GM19035 (cell line): Measurements from ENCODE around the gene ZNF792.
"Not testable (repeated sequence)": the region's sequence is repeated elsewhere in the genome, so short reads cannot be mapped to it uniquely, and the experiment has no call there.

Source experiments
- ATAC-seq: cut with Tn5 transposase; IDR thresholded peaks from one replicate; pipeline ENCODE4 v1.9.1; 2021; ENCODE audit not compliant: unreplicated experiment

The ZNF792 gene

GRCh38 chr19:34963573-34964406, at the start of gene ZNF792:
TSS of gene ZNF792 (minus strand) at chr19:34964229. CDS start at chr19:34963662, 567 bp downstream.
- ATAC-seq, result peak; percentile 77

- no peak for ATAC-seq
Observed at GRCh38 chr19:35013041-35013819, 49.2 kb upstream of the ZNF792 start.

GRCh38 chr19:35011737-35012682, 48.0 kb upstream of the ZNF792 start:
- ATAC-seq, result no peak

- no peak for ATAC-seq
Observed at GRCh38 chr19:35011091-35011689, 47.2 kb upstream of the ZNF792 start.

- no peak for ATAC-seq
Observed at GRCh38 chr19:35009424-35010415, 45.7 kb upstream of the ZNF792 start.

GRCh38 chr19:35008891-35009341, 44.9 kb upstream of the ZNF792 start:
- no peak for ATAC-seq

- not testable (repeated sequence) for ATAC-seq
Observed at GRCh38 chr19:35007427-35007826, 43.4 kb upstream of the ZNF792 start.

GRCh38 chr19:35006999-35007365, 43.0 kb upstream of the ZNF792 start:
- ATAC-seq, result no peak

- ATAC-seq, result no peak
Observed at GRCh38 chr19:35006342-35006998, 42.4 kb upstream of the ZNF792 start.

GRCh38 chr19:35006007-35006341, 41.9 kb upstream of the ZNF792 start:
- not testable (repeated sequence) for ATAC-seq

- ATAC-seq, result no peak
Observed at GRCh38 chr19:35005256-35005977, 41.4 kb upstream of the ZNF792 start.

- ATAC-seq, result no peak
Observed at GRCh38 chr19:35004517-35005255, 40.7 kb upstream of the ZNF792 start.

GRCh38 chr19:35002037-35002535, 38.1 kb upstream of the ZNF792 start:
- no peak for ATAC-seq

GRCh38 chr19:35000647-35001501, 36.8 kb upstream of the ZNF792 start:
- peak; percentile 31 for ATAC-seq

- no peak for ATAC-seq
Observed at GRCh38 chr19:35000338-35000646, 36.3 kb upstream of the ZNF792 start.

- ATAC-seq, result peak; percentile 48
Observed at GRCh38 chr19:34999498-35000337, 35.7 kb upstream of the ZNF792 start, which contains the start of gene GRAMD1A. TSS of gene GRAMD1A (plus strand) at chr19:35000323. CDS start at chr19:35000479, 156 bp downstream.
